Measurements from ENCODE around the gene CRADD.
"Not testable (repeated sequence)": the region's sequence is repeated elsewhere in the genome, so short reads cannot be mapped to it uniquely, and the experiment has no call there.

CRADD gene

GRCh38 chr12:93762059-93762719 is 85.0 kb downstream of the CRADD start:
- DNase-seq, result no peak

- no peak for DNase-seq
These were observed 85.9 kb downstream of the CRADD start for GRCh38 chr12:93762912-93763553.

- DNase-seq, result no peak
These were observed 86.6 kb downstream of the CRADD start for GRCh38 chr12:93763746-93764147.

GRCh38 chr12:93766371-93766770 is 89.2 kb downstream of the CRADD start:
- DNase-seq, result no peak

- peak; percentile 55 for DNase-seq
These were observed 89.8 kb downstream of the CRADD start for GRCh38 chr12:93766796-93767523.

GRCh38 chr12:93767524-93767863 is 90.3 kb downstream of the CRADD start:
- DNase-seq, result peak; percentile 55

- DNase-seq, result no peak
These were observed 95.0 kb downstream of the CRADD start for GRCh38 chr12:93772003-93772700.

GRCh38 chr12:93773122-93773871 is 96.1 kb downstream of the CRADD start:
- DNase-seq, result no peak

GRCh38 chr12:93776581-93777018 is 99.4 kb downstream of the CRADD start:
- DNase-seq, result no peak

- no peak for DNase-seq
These were observed 100.1 kb downstream of the CRADD start for GRCh38 chr12:93777254-93777653.

- DNase-seq, result no peak
These were observed 101.1 kb downstream of the CRADD start for GRCh38 chr12:93778306-93778705.

GRCh38 chr12:93778766-93779165 is 101.6 kb downstream of the CRADD start:
- no peak for DNase-seq

GRCh38 chr12:93780101-93780641 is 103.0 kb downstream of the CRADD start:
- DNase-seq, result no peak

GRCh38 chr12:93780886-93781285 is 103.7 kb downstream of the CRADD start:
- DNase-seq, result not testable (repeated sequence)

GRCh38 chr12:93781961-93782360 is 104.8 kb downstream of the CRADD start:
- DNase-seq, result not testable (repeated sequence)

- no peak for DNase-seq
These were observed 105.7 kb downstream of the CRADD start for GRCh38 chr12:93782853-93783252.

- no peak for DNase-seq
These were observed 106.7 kb downstream of the CRADD start for GRCh38 chr12:93783832-93784231.

- DNase-seq, result no peak
These were observed 107.3 kb downstream of the CRADD start for GRCh38 chr12:93784339-93785086.

- DNase-seq, result no peak
These were observed 108.3 kb downstream of the CRADD start for GRCh38 chr12:93785249-93786010.

- no peak for DNase-seq
These were observed 109.7 kb downstream of the CRADD start for GRCh38 chr12:93786656-93787397.
